ENCODE results near the gene HOXD8. TPM values are rescaled to one million over a fixed set of nuclear protein-coding genes. Genes with fewer than 3 reads are reported as not detected.

HOXD8 gene
- total and polyA plus RNA-seq, 10 of the 15 experiments (the other 5 are each of a cell fraction or from before 2014, with no cell fraction given): not detected

DNA sequence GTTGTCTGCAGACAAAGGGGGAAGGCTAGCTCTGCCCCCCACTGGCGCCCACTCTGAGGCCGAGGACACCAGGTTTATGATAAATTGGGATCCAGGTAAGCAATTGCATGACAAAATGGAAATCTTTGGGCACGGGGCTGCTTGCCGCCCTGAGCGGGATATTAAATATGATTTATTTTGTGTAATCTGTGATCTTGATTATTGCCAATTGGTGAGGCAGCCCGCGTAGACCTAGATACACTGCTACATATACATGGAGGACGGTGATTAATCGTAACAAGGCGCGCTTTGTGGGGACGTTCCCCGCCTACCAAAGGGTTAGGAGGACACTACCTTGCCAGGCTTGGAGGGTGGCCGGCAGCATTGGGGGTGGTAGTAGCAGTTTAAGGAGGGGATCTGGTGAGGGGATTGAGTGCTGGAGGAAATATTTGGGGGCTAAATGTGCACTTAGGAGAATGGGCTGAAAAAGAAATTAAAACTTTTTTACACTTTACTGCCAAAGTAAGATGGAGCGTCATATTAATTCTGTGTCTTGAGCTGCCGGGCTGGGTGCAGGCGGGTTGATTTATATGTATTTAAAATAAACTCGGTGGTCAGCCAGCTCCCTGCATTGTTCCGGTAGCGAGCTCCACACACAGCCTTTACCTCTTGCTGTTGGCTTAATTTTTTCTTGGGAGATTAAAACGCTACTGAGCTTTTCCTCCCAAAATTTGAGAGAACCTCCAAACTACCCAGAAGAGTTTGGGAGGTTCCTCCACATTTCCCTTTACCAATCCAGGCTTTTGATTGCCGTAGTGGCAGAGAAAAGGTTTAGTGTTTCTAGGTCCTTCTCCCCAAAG lies 31.7 kb downstream of the HOXD8 start:
- H2AFZ ChIP-seq (ENCODE audit: control insufficient read depth, low read depth, low read length): no peak overlapping the region
- intact Hi-C loops (cut with micrococcal nuclease; ENCODE audit: unreplicated experiment) (no loop called here), in situ Hi-C loops (cut with MboI) (no loop called here)
- TF ChIP-seq LARP7 (IDR thresholded peaks at IDR 0.05): no peak
- no peak for TF ChIP-seq CHD2 (IDR thresholded peaks at IDR 0.05; ENCODE audit: borderline replicate concordance, low read depth, low read length)
- TF ChIP-seq, protein P1, sequence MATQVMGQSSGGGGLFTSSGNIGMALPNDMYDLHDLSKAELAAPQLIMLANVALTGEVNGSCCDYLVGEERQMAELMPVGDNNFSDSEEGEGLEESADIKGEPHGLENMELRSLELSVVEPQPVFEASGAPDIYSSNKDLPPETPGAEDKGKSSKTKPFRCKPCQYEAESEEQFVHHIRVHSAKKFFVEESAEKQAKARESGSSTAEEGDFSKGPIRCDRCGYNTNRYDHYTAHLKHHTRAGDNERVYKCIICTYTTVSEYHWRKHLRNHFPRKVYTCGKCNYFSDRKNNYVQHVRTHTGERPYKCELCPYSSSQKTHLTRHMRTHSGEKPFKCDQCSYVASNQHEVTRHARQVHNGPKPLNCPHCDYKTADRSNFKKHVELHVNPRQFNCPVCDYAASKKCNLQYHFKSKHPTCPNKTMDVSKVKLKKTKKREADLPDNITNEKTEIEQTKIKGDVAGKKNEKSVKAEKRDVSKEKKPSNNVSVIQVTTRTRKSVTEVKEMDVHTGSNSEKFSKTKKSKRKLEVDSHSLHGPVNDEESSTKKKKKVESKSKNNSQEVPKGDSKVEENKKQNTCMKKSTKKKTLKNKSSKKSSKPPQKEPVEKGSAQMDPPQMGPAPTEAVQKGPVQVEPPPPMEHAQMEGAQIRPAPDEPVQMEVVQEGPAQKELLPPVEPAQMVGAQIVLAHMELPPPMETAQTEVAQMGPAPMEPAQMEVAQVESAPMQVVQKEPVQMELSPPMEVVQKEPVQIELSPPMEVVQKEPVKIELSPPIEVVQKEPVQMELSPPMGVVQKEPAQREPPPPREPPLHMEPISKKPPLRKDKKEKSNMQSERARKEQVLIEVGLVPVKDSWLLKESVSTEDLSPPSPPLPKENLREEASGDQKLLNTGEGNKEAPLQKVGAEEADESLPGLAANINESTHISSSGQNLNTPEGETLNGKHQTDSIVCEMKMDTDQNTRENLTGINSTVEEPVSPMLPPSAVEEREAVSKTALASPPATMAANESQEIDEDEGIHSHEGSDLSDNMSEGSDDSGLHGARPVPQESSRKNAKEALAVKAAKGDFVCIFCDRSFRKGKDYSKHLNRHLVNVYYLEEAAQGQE (IDR thresholded peaks at IDR 0.05; ENCODE audit: low read depth, low read length): no peak
- no peak for TF ChIP-seq MTA2 (IDR thresholded peaks at IDR 0.05; ENCODE audit: low read depth)
- TF ChIP-seq POLR2AphosphoS2 (IDR thresholded peaks at IDR 0.05; ENCODE audit: low read depth, low read length): no peak
- no peak for TF ChIP-seq NR2C2 (IDR thresholded peaks at IDR 0.05; ENCODE audit: borderline replicate concordance, control insufficient read depth, insufficient read length, low read depth)
- DNase-seq (ENCODE audit: low read depth, low spot score) (no peak), FAIRE-seq (no peak), ATAC-seq (no peak)
- H3K27me3 ChIP-seq (replicated peaks in 1 of 2; ENCODE audit: control insufficient read depth in 2 of 2, insufficient read depth in 2 of 2, low read length in 1 of 2): peaks cover 19 to 35% of the 10 kb centered on the region in 2 experiments
- no TSS peak for BruUV-seq (replicated peaks)
- H3K79me2 ChIP-seq (ENCODE audit: control insufficient read depth, insufficient read depth, low read length): no peaks in the 10 kb centered on the region
- WGBS (ENCODE audit: insufficient coverage, insufficient replicate concordance, low lambda C conversion rate, missing lambda C conversion rate): 49% methylated on average over 22 of the region's 22 CpGs
- no peaks in the 10 kb centered on the region for H3K36me3 ChIP-seq (ENCODE audit: control insufficient read depth in 2 of 2, insufficient read depth in 2 of 2, low read length in 1 of 2)
- no peak overlapping the region for H3K9ac ChIP-seq (ENCODE audit: control insufficient read depth, insufficient read depth, low read length)
- H4K20me1 ChIP-seq (ENCODE audit: control insufficient read depth, insufficient read depth): no peaks in the 10 kb centered on the region
- no peak overlapping the region for H3K27ac ChIP-seq (ENCODE audit: control insufficient read depth, insufficient read depth)
- CTCF ChIA-PET: interaction anchor here (0.8 to 0.9 kb wide), 2 partner anchors 20 to 393 kb away, joined by 3 to 4 read pairs; no protein-coding TSS in a partner anchor
- peaks cover 2% of the 10 kb centered on the region; the same call in 2 of the 3 replicates for H3K9me3 ChIP-seq (replicated peaks; ENCODE audit: control insufficient read depth, insufficient read depth, low read length)
- POLR2A ChIA-PET: no interaction called here
- no peaks in the 10 kb centered on the region for H3K4me1 ChIP-seq (ENCODE audit: control insufficient read depth, insufficient read depth, low read length)
- SMC1A ChIA-PET (ENCODE audit: uncharacterized antibody, unreplicated experiment): interaction anchor here (0.8 to 1.0 kb wide), 3 partner anchors 13 to 490 kb away, joined by 3 to 5 read pairs (median 3); no protein-coding TSS in a partner anchor
- H3K4me3 ChIP-seq: no peak overlapping the region
- RAD21 ChIA-PET (ENCODE audit: unreplicated experiment): interaction anchor here (1.2 kb wide), 1 partner anchor 11 kb away, joined by 4 read pairs; no protein-coding TSS in a partner anchor
- no peak overlapping the region for H3K4me2 ChIP-seq (ENCODE audit: control insufficient read depth, insufficient read depth)
